Adrenal gland (tissue), 12 donors: ENCODE results near the gene APOL1. TPM values are rescaled to one million over a fixed set of nuclear protein-coding genes. Genes with fewer than 3 reads are reported as not detected.
"Not testable (repeated sequence)": the region's sequence is repeated elsewhere in the genome, so short reads cannot be mapped to it uniquely, and the experiment has no call there.

Experiments
- DNase-seq, 7 donors: peaks; one replicate each; pipeline ENCODE4 v3.0.0-alpha.2; 2019 to 2020
- H3K27ac ChIP-seq, 5 donors: fragments of 200-600 bp; sonication (generic) in 4 of 5; 1 replicate in 3 of 5; 2 replicates in 2 of 5; pipeline versions ENCODE4 v1.5.1 to v1.8.0; 2016 to 2020; ENCODE audit warnings: mild to moderate bottlenecking in 1 of 5
- H3K27me3 ChIP-seq: fragments of 200-600 bp; 2 replicates; pipeline ENCODE4 v1.8.0; 2021
- H3K36me3 ChIP-seq, 2 donors: fragments of 200-600 bp; replicated peaks in 1 of 2; 1 replicate in 1 of 2; 2 replicates in 1 of 2; pipeline versions ENCODE4 v1.5.1 to v1.8.0; 2018 to 2022
- H3K4me1 ChIP-seq, 2 donors: fragments of 200-600 bp; replicated peaks in 1 of 2; 1 replicate in 1 of 2; 2 replicates in 1 of 2; pipeline versions ENCODE4 v1.5.1 to v1.8.0; 2018 to 2021
- H3K4me3 ChIP-seq, 4 donors: fragments of 200-600 bp; sonication (generic) in 3 of 4; one replicate each; pipeline ENCODE4 v1.5.1; 2016 to 2018
- H3K9me3 ChIP-seq, 3 donors: fragments of 200-600 bp; sonication (generic) in 1 of 3; replicated peaks in 1 of 3; 1 replicate in 2 of 3; 2 replicates in 1 of 3; pipeline versions ENCODE4 v1.5.1 to v1.8.0; 2016 to 2021
- CTCF ChIP-seq, 6 experiments: fragments of 450-650 bp in 4 of 6; fragments of 200-600 bp in 2 of 6; sonication (generic) in 1 of 6; IDR thresholded peaks; 1 replicate in 5 of 6; 2 replicates in 1 of 6; pipeline versions ENCODE4 v1.5.1 to v1.8.0; 2016 to 2021; ENCODE audit warnings: antibody characterized with exemption in 6 of 6, mild to moderate bottlenecking in 2 of 6, moderate library complexity in 1 of 6
- POLR2A ChIP-seq, 2 donors: fragments of 450-650 bp; IDR thresholded peaks; one replicate each; pipeline ENCODE4 v1.6.1; 2017; ENCODE audit warnings: antibody characterized with exemption in 2 of 2, mild to moderate bottlenecking in 2 of 2, moderate library complexity in 1 of 2
- WGBS, 4 donors: extraction: QIAGEN DNeasy Blood & Tissue Kit in 2 of 4; methylation state at CpG; one replicate each; pipeline versions ENCODE4 v1.1.5 to v1.1.7; 2013 to 2017; 5-methylcytosine and 5-hydroxymethylcytosine counted together
- intact Hi-C, 2 donors: fragments of 100-400 bp; cut with DNase I; formaldehyde crosslinking; loops; one replicate each; pipeline versions ENCODE4 v1.14.1 to v1.15.0; 2022 to 2023
- polyA plus RNA-seq, 3 donors: library from polyadenylated mRNA; stranded (reverse); fragments of 200-250 nt in 2 of 3; fragments of 350-450 nt in 1 of 3; fragmentation: Illumina TruSeq in 1 of 3; extraction: RNeasy Lipid Tissue Mini Kit (QIAGEN cat#74804) in 1 of 3; gene quantifications; one replicate each; pipeline ENCODE4 v1.2.3, GENCODE V29; 2013 to 2014
- total RNA-seq, 9 donors: library from RNA; depleted of rRNA in 4 of 9; stranded (reverse); fragments of >200 nt in 4 of 9; fragments of 120-200 nt in 1 of 9; fragmentation: NEBNext Ultra II Directional in 1 of 9; extraction: Animal tissue kit (Norgen Biotek cat#: 25700) in 1 of 9; gene quantifications; one replicate each; pipeline versions ENCODE4 v1.1.0 to v1.2.4, GENCODE V29; 2013 to 2023
- donor health status: healthy with polysubstance abuse.
- donor health status: Bipolar disorder and iron deficiency.
- donor health status: DM: yes; HTN: yes; CAD: no.
- donor health status: DM: no; HTN: no; CAD: no.
- donor health status: DM: no; HTN: no; CAD: no.
- donor health status: DM: yes; HTN: yes; CAD: no.

The APOL1 gene
- total and polyA plus RNA-seq, 12 donors: 2.1 to 39.0 (median 25.5) TPM

GRCh38 chr22:36259615-36260300, 6.8 kb downstream of the APOL1 start:
- intact Hi-C loops: no loop called here
- Histone ChIP-seq H3K4me3 (no peak overlapping the region), H3K27me3 (no peaks in the 10 kb centered on the region), H3K27ac (peak overlapping the region in 2 of 5 donors; percentile 26 to 77), H3K4me1 (peaks cover 4 to 22% of the 10 kb centered on the region in 2 donors), H3K36me3 (no peaks in the 10 kb centered on the region), H3K9me3 (no peaks in the 10 kb centered on the region)
- no peak for TF ChIP-seq CTCF (IDR thresholded peaks at IDR 0.05)
- TF ChIP-seq POLR2A (IDR thresholded peaks at IDR 0.05): no peak
- WGBS, 4 donors: 63 to 77% (median 71%) methylated on average over 12 to 14 of the region's 14 CpGs
- peak in 1 of 7 donors; percentile 41 for DNase-seq

- 70 to 80% (median 79%) methylated on average over 5 to 6 of the region's 6 CpGs for WGBS, 4 donors
- H3K36me3 ChIP-seq, H3K27me3 ChIP-seq, H3K27ac ChIP-seq, H3K4me3 ChIP-seq, intact Hi-C loops, H3K9me3 ChIP-seq: not testable (repeated sequence)
- peak in 1 of 7 donors; percentile 43 for DNase-seq
- H3K4me1 ChIP-seq: peaks cover 4 to 17% of the 10 kb centered on the region in 2 donors
Observed at GRCh38 chr22:36261675-36262074, 8.7 kb downstream of the APOL1 start.

GRCh38 chr22:36262307-36262706, 9.4 kb downstream of the APOL1 start:
- WGBS, 4 donors: 89 to 96% (median 94%) methylated on average over 2 to 3 of the region's 3 CpGs
- H3K9me3 ChIP-seq, DNase-seq, H3K36me3 ChIP-seq, H3K27ac ChIP-seq, H3K27me3 ChIP-seq, H3K4me3 ChIP-seq, intact Hi-C loops: not testable (repeated sequence)
- H3K4me1 ChIP-seq: peaks cover 4 to 17% of the 10 kb centered on the region in 2 donors

- peak overlapping the region in 1 of 5 donors; percentile 10 for H3K27ac ChIP-seq
- DNase-seq, H3K9me3 ChIP-seq, H3K36me3 ChIP-seq, H3K4me3 ChIP-seq, H3K27me3 ChIP-seq, intact Hi-C loops: not testable (repeated sequence)
- WGBS, 4 donors: 56 to 63% (median 60%) methylated on average over 5 of the region's 5 CpGs
- H3K4me1 ChIP-seq: peaks cover 4 to 16% of the 10 kb centered on the region in 2 donors
Observed at GRCh38 chr22:36263216-36263673, 10.3 kb downstream of the APOL1 start.

GRCh38 chr22:36263886-36264664, 11.1 kb downstream of the APOL1 start:
- H3K27me3 ChIP-seq, H3K9me3 ChIP-seq, intact Hi-C loops, H3K4me1 ChIP-seq, H3K4me3 ChIP-seq, H3K36me3 ChIP-seq: not testable (repeated sequence)
- peak in 1 of 7 donors; percentile 41 for DNase-seq
- H3K27ac ChIP-seq: peak overlapping the region in 1 of 5 donors; percentile 38
- 80 to 88% (median 84%) methylated on average over 7 of the region's 7 CpGs for whole genome bisulfite sequencing, 4 donors

- intact Hi-C loops: no loop called here
- no peak overlapping the region for H3K27ac ChIP-seq
- H3K36me3 ChIP-seq: peaks cover 0 to 10% of the 10 kb centered on the region in 2 donors
- TF ChIP-seq POLR2A (IDR thresholded peaks at IDR 0.05) (no peak), CTCF (IDR thresholded peaks at IDR 0.05) (no peak)
- peak in 1 of 7 donors; percentile 25 for DNase-seq
- 91 to 97% (median 94%) methylated on average over 4 of the region's 4 CpGs for WGBS, 4 donors
- no peak overlapping the region for H3K4me3 ChIP-seq
- no peaks in the 10 kb centered on the region for H3K4me1 ChIP-seq
- no peaks in the 10 kb centered on the region for H3K27me3 ChIP-seq
- H3K9me3 ChIP-seq: no peaks in the 10 kb centered on the region
Observed at GRCh38 chr22:36267058-36267457, 14.1 kb downstream of the APOL1 start.
